ENCODE measurements around the gene RTP5. TPM values are rescaled to one million over a fixed set of nuclear protein-coding genes. Genes with fewer than 3 reads are reported as not detected.
A peak's percentile ranks its signal among the peaks of the same experiment; 100 is the strongest.

RTP5 gene
- total and polyA plus RNA-seq, 10 donors, result 0.34 to 2.2 (median 0.86) TPM

GRCh38 chr2:241858206-241859016, 11.1 kb upstream of the RTP5 start, which contains the start of gene PDCD1:
TSS of gene PDCD1 (minus strand) at chr2:241858894. CDS start at chr2:241858838, 56 bp downstream.
- 47 to 69% (median 61%) methylated on average over 15 to 28 of the region's 28 CpGs for WGBS, 5 donors
- peaks cover 7 to 52% (median 28%) of the 10 kb centered on the region in 6 donors for H3K4me1 ChIP-seq
- H3K36me3 ChIP-seq, result no peaks in the 10 kb centered on the region
- peaks cover 0 to 70% (median 14%) of the 10 kb centered on the region in 7 donors for H3K27me3 ChIP-seq (replicated peaks in 1 of 7)
- no peak for TF ChIP-seq CTCF (IDR thresholded peaks at IDR 0.05 in 8 of 11, conservative IDR thresholded peaks at IDR 0.05 in 3 of 11)
- TF ChIP-seq POLR2AphosphoS5 (IDR thresholded peaks at IDR 0.05), result peak; percentile 61 to 70 (median 70)
- peak within 1 kb of the TSS; percentile 5 to 87 (median 72) for H3K27ac ChIP-seq
- H3K9me3 ChIP-seq, result no peaks in the 10 kb centered on the region
- DNase-seq, result peak; percentile 86
- intact Hi-C loops (cut with DNase I; ENCODE audit: low total_unique reads), result no loop called here
- peak within 1 kb of the TSS in 6 of 8 donors; percentile 23 to 65 (median 32) for H3K4me3 ChIP-seq

- peaks cover 0 to 76% (median 19%) of the 10 kb centered on the region in 7 donors for H3K27me3 ChIP-seq (replicated peaks in 1 of 7)
- TF ChIP-seq POLR2A (IDR thresholded peaks at IDR 0.05), result no peak
- TF ChIP-seq POLR2AphosphoS5 (IDR thresholded peaks at IDR 0.05), result no peak
- TF ChIP-seq CTCF (IDR thresholded peaks at IDR 0.05 in 8 of 11, conservative IDR thresholded peaks at IDR 0.05 in 3 of 11), result no peak
- DNase-seq, result peak; percentile 80
- intact Hi-C loops (cut with DNase I; ENCODE audit: low total_unique reads), result no loop called here
- H3K36me3 ChIP-seq, result no peaks in the 10 kb centered on the region
- peak overlapping the region in 7 of 8 donors; percentile 64 to 87 (median 74) for H3K27ac ChIP-seq
- 17 to 30% (median 25%) methylated on average over 5 to 9 of the region's 9 CpGs for WGBS, 5 donors
- no peaks in the 10 kb centered on the region for H3K9me3 ChIP-seq
- peak overlapping the region in 4 of 8 donors; percentile 32 to 65 (median 37) for H3K4me3 ChIP-seq
- peaks cover 7 to 58% (median 34%) of the 10 kb centered on the region in 6 donors for H3K4me1 ChIP-seq
Measured at GRCh38 chr2:241859017-241859435, 10.5 kb upstream of the RTP5 start.

- intact Hi-C loops (cut with DNase I; ENCODE audit: low total_unique reads), result no loop called here
- peak in 2 of 3 donors; percentile 52 to 59 for TF ChIP-seq POLR2AphosphoS5 (IDR thresholded peaks at IDR 0.05)
- TF ChIP-seq POLR2A (IDR thresholded peaks at IDR 0.05), result no peak
- TF ChIP-seq CTCF (IDR thresholded peaks at IDR 0.05 in 8 of 11, conservative IDR thresholded peaks at IDR 0.05 in 3 of 11), result peak in 2 of 11 experiments; percentile 4 to 14
- WGBS, 5 donors, result 29 to 52% (median 42%) methylated on average over 28 to 30 of the region's 30 CpGs
- H3K4me3 ChIP-seq, result peak overlapping the region in 4 of 8 donors; percentile 32 to 65 (median 37)
- peaks cover 0 to 76% (median 21%) of the 10 kb centered on the region in 7 donors for H3K27me3 ChIP-seq (replicated peaks in 1 of 7)
- DNase-seq, result peak; percentile 80
- H3K9me3 ChIP-seq, result no peaks in the 10 kb centered on the region
- H3K4me1 ChIP-seq, result peaks cover 7 to 58% (median 35%) of the 10 kb centered on the region in 6 donors
- H3K36me3 ChIP-seq, result no peaks in the 10 kb centered on the region
- peak overlapping the region; percentile 5 to 87 (median 72) for H3K27ac ChIP-seq
Measured at GRCh38 chr2:241859436-241860183, 9.9 kb upstream of the RTP5 start.
